Psoas muscle (tissue), 8 donors: ENCODE results near the gene AVPR2. TPM values are rescaled to one million over a fixed set of nuclear protein-coding genes. Genes with fewer than 3 reads are reported as not detected.

Experiments used
- ATAC-seq, 4 donors: fragments of 200-7000 bp; cut with Tn5 transposase; one replicate each; pipeline ENCODE4 v1.9.1; 2020; ENCODE audit warnings: moderate library complexity in 3 of 4, mild to moderate bottlenecking in 2 of 4
- DNase-seq, 2 donors: peaks; one replicate each; pipeline ENCODE4 v3.0.0-alpha.2; 2020
- H3K27ac ChIP-seq: fragments of 200-600 bp; one replicate; pipeline ENCODE4 v1.8.0; 2022
- H3K27me3 ChIP-seq, 3 donors: fragments of 200-600 bp in 1 of 3; one replicate each; pipeline versions ENCODE4 v1.6.1 to v1.8.0; 2013 to 2022; ENCODE audit warnings: low read length in 2 of 3, mild to moderate bottlenecking in 2 of 3, moderate library complexity in 1 of 3; ENCODE audit not compliant: insufficient read depth in 3 of 3
- H3K36me3 ChIP-seq, 2 donors: fragments of 200-600 bp in 1 of 2; one replicate each; pipeline versions ENCODE4 v1.6.1 to v1.8.0; 2013 to 2022; ENCODE audit warnings: low read depth in 1 of 2, mild to moderate bottlenecking in 1 of 2, moderate library complexity in 1 of 2; ENCODE audit not compliant: insufficient read depth in 1 of 2
- H3K4me1 ChIP-seq: fragments of 200-600 bp; one replicate; pipeline ENCODE4 v1.8.0; 2022
- H3K4me3 ChIP-seq: fragments of 200-600 bp; one replicate; pipeline ENCODE4 v1.8.0; 2022; ENCODE audit warnings: mild to moderate bottlenecking
- H3K9me3 ChIP-seq: fragments of 200-600 bp; one replicate; pipeline ENCODE4 v1.8.0; 2022
- CTCF ChIP-seq: fragments of 200-600 bp; IDR thresholded peaks from one replicate; pipeline ENCODE4 v1.8.0; 2022; ENCODE audit warnings: antibody characterized with exemption
- WGBS, 3 donors: extraction: QIAGEN DNeasy Blood & Tissue Kit; methylation state at CpG; one replicate each; pipeline versions ENCODE4 v1.1.6 to v1.1.7; 2013; 5-methylcytosine and 5-hydroxymethylcytosine counted together
- intact Hi-C, 2 donors: fragments of 100-400 bp; cut with DNase I; formaldehyde crosslinking; loops; one replicate each; pipeline versions ENCODE4 v1.11.0 to v1.14.2; 2022
- polyA plus RNA-seq, 3 donors: library from polyadenylated mRNA; stranded (reverse); fragments of 200-250 nt; gene quantifications; one replicate each; pipeline ENCODE4 v1.2.3, GENCODE V29; 2013
- total RNA-seq, 4 donors: library from RNA; stranded (reverse); fragmentation: NEBNext Ultra II Directional in 2 of 4; extraction: Animal tissue kit (Norgen Biotek cat#: 25700) in 2 of 4; gene quantifications; one replicate each; pipeline versions ENCODE4 v1.2.1 to v1.2.4, GENCODE V29; 2021 to 2023
- donor health status: healthy with polysubstance abuse.
- donor health status: DM: no; HTN: no; CAD: no; lungs with moderate emphysema.
- donor health status: Bipolar disorder and iron deficiency.
- donor health status: healthy.
- donor health status: DM: yes; HTN: yes; CAD: no.
- donor health status: DM: no; HTN: no; CAD: no.
- donor health status: DM: no; HTN: no; CAD: no.
- donor health status: DM: yes; HTN: yes; CAD: no.

The AVPR2 gene
- total and polyA plus RNA-seq, 7 donors, result 1.3 to 4.8 (median 2.1) TPM

DNA sequence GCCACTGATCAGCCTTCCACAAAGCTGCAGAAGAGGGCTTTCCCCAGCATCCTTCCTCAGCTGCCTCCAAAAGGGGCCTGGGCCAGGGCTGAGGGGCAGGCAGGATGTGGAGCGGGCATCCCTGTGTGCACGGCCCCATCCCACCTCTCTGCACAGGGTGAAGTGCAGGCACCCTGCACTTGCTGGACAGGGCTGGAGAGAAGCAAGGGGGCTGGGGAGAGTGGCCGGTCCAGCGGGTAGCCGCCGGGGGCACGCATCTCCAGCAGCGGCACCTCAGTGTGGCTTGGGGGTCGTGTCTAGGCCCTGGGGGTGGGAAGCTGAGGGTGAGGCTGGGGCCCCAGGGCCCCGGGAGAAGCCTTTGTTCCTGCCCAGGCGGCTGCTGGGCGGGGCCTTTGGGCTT lies 3.0 kb downstream of the AVPR2 start:
- H3K9me3 ChIP-seq, result no peaks in the 10 kb centered on the region
- no peak for TF ChIP-seq CTCF
- WGBS, 3 donors, result 80 to 87% (median 84%) methylated on average over 9 to 12 of the region's 12 CpGs
- H3K4me1 ChIP-seq, result no peaks in the 10 kb centered on the region
- no peak for ATAC-seq
- H3K4me3 ChIP-seq, result no peak overlapping the region
- intact Hi-C loops, result no loop called here
- H3K27ac ChIP-seq, result no peak overlapping the region
- H3K36me3 ChIP-seq, result no peaks in the 10 kb centered on the region
- no peak for DNase-seq
- H3K27me3 ChIP-seq, result peaks cover 0 to 51% (median 1%) of the 10 kb centered on the region in 3 donors

DNA sequence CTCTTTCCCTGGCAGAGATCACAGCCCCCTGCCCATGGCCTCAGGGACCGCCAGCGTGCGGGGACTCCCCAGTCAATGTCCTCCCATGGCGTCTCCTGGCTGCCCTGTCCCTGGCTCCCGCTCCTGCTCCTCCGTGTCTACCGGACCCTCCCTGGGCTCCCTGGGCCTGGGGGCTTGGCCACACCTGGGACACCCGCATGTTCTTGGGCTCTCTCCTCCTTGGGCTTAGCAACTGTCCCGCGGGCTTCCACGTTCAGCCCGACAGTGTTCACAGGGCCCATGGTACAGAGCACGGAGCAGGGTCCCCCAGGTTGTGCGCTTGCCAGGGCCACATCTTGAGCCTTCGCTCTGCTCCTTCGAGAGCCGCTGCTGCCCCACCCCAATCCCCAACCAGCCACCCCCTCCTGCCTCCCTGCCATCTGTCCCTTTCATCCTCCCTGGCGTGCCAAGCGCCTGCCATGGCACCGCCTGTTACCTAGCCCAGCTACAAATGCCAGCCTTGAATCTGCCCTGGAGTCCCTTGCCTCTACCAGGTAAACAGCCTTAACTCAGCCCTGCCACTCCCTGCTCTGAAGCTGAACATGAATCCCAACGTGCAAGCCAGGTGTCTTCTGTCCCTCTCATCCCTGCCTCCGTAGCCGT lies 3.9 kb downstream of the AVPR2 start:
- WGBS, 3 donors, result 83 to 88% (median 87%) methylated on average over 13 to 23 of the region's 23 CpGs
- DNase-seq, result peak in 1 of 2 donors; percentile 45
- Histone ChIP-seq H3K36me3 (no peaks in the 10 kb centered on the region), H3K9me3 (no peaks in the 10 kb centered on the region), H3K27me3 (peaks cover 0 to 55% (median 1%) of the 10 kb centered on the region in 3 donors), H3K4me1 (no peaks in the 10 kb centered on the region), H3K27ac (no peak overlapping the region), H3K4me3 (no peak overlapping the region)
- intact Hi-C loops, result no loop called here
- ATAC-seq, result no peak
- TF ChIP-seq CTCF, result no peak

DNA sequence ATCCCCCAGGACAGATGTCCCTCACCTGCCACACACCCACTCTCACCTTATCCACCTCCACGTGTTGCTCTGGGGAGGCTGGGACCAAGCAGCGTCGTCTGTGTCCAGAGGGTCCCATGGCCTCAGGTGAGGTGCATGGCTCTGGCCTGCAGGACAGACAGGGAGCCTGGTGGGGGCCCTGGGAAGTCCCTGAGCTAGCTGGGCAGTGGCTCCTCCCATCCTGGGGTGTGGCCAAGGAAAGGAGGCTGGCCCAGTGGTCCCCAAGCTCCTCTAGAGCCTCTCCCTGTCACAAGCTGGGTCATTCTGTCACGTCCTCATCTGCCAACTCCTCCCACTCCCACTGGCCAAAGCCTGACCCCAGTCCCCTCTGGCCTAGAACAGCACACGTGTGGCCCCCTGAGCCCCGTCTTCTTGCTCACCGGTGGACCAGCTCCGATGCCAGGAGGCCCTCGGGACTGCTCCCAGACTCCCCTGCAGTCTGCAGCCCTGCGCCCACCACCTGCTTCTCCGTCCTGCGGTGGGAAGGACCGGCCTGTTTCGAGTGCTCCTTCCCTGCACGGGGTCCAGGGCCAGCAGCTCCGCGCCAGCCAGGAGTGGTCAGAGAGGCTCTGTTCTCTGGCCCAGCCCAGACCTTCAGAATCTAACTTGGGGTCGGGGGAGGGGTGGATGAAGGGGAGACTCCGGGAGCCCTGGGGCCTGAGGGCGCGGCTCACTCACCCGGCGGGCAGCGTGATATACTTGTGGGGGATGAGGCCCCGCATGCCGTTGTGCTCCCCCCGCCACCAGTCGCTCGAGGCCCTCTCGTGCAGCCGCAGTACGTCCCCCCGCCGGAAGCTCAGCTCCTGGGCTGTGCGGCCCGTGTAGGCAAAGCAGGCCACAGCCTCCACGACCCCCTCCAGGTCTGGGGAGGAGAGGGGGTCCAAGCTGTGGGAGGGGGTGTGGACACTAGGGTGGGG lies 4.8 kb downstream of the AVPR2 start:
- ATAC-seq (no peak), DNase-seq (no peak)
- H3K36me3 ChIP-seq, result no peaks in the 10 kb centered on the region
- no peak overlapping the region for H3K27ac ChIP-seq
- intact Hi-C loops, result no loop called here
- no peak overlapping the region for H3K4me3 ChIP-seq
- WGBS, 3 donors, result 71 to 83% (median 80%) methylated on average over 17 to 37 of the region's 37 CpGs
- peaks cover 0 to 50% (median 1%) of the 10 kb centered on the region in 3 donors for H3K27me3 ChIP-seq
- H3K4me1 ChIP-seq, result no peaks in the 10 kb centered on the region
- H3K9me3 ChIP-seq, result no peaks in the 10 kb centered on the region
- no peak for TF ChIP-seq CTCF

GRCh38 chrX:153909980-153910360 lies 5.5 kb downstream of the AVPR2 start:
- no peak for DNase-seq
- Histone ChIP-seq H3K4me1 (no peaks in the 10 kb centered on the region), H3K36me3 (no peaks in the 10 kb centered on the region), H3K9me3 (no peaks in the 10 kb centered on the region), H3K4me3 (no peak overlapping the region), H3K27me3 (peaks cover 0 to 43% (median 1%) of the 10 kb centered on the region in 3 donors), H3K27ac (no peak overlapping the region)
- WGBS, 3 donors, result 93 to 100% (median 93%) methylated on average over 8 to 25 of the region's 25 CpGs
- intact Hi-C loops, result no loop called here
- ATAC-seq, result no peak
- TF ChIP-seq CTCF, result no peak
